PFSK-1 (cell line): ENCODE measurements around the gene ERGIC2.

Experiments used
- FOXP2 ChIP-seq: optimal IDR thresholded peaks from 2 replicates; pipeline ENCODE3; 2011; ENCODE audit warnings: borderline replicate concordance, control low read depth, inconsistent platforms; ENCODE audit not compliant: insufficient read depth; ENCODE audit errors: extremely low read length, extremely low read depth
- POLR2AphosphoS5 ChIP-seq: IDR thresholded peaks from 2 replicates; pipeline ENCODE4 v1.6.1; 2012; ENCODE audit warnings: low read depth, mild to moderate bottlenecking, control low read depth, low read length, moderate library complexity
- REST ChIP-seq, 2 experiments: IDR thresholded peaks; 2 replicates each; pipeline versions ENCODE4 v1.6.1 to v1.8.0; 2011 to 2012; ENCODE audit warnings: low read depth in 2 of 2, low read length in 2 of 2, control low read depth in 1 of 2, inconsistent platforms in 1 of 2, mild to moderate bottlenecking in 1 of 2, moderate library complexity in 1 of 2; ENCODE audit not compliant: insufficient read depth in 1 of 2
- SIN3A ChIP-seq: IDR thresholded peaks from 2 replicates; pipeline ENCODE4 v1.6.1; 2012; ENCODE audit warnings: mild to moderate bottlenecking, low read length, moderate library complexity, borderline replicate concordance; ENCODE audit not compliant: insufficient read depth
- TAF1 ChIP-seq: IDR thresholded peaks from 2 replicates; pipeline ENCODE4 v1.6.1; 2012; ENCODE audit warnings: low read length, control low read depth, borderline replicate concordance; ENCODE audit not compliant: insufficient read depth

The ERGIC2 gene

GRCh38 chr12:29374012-29374411 is 7.0 kb downstream of the ERGIC2 start:
- TF ChIP-seq FOXP2 = no peak
- TF ChIP-seq POLR2AphosphoS5 = no peak
- TF ChIP-seq REST (IDR thresholded peaks at IDR 0.05; ENCODE audit: insufficient read depth in 1 of 2, low read depth in 2 of 2, low read length in 2 of 2) = no peak
- no peak for TF ChIP-seq SIN3A
- TF ChIP-seq TAF1 = no peak

GRCh38 chr12:29365091-29365490 is 15.9 kb downstream of the ERGIC2 start:
- TF ChIP-seq POLR2AphosphoS5 = no peak
- no peak for TF ChIP-seq SIN3A
- TF ChIP-seq TAF1 = no peak
- no peak for TF ChIP-seq REST (IDR thresholded peaks at IDR 0.05; ENCODE audit: insufficient read depth in 1 of 2, low read depth in 2 of 2, low read length in 2 of 2)
- TF ChIP-seq FOXP2 = no peak

GRCh38 chr12:29354954-29355353 is 26.0 kb downstream of the ERGIC2 start:
- TF ChIP-seq TAF1 (no peak), POLR2AphosphoS5 (no peak), SIN3A (no peak), FOXP2 (no peak), REST (IDR thresholded peaks at IDR 0.05; ENCODE audit: insufficient read depth in 1 of 2, low read depth in 2 of 2, low read length in 2 of 2) (no peak)

- TF ChIP-seq FOXP2 (no peak), SIN3A (no peak), TAF1 (no peak), REST (IDR thresholded peaks at IDR 0.05; ENCODE audit: insufficient read depth in 1 of 2, low read depth in 2 of 2, low read length in 2 of 2) (no peak), POLR2AphosphoS5 (no peak)
Measured at GRCh38 chr12:29350080-29350479, 30.9 kb downstream of the ERGIC2 start.

GRCh38 chr12:29346769-29347421 is 34.1 kb downstream of the ERGIC2 start:
- TF ChIP-seq TAF1 (no peak), SIN3A (no peak), REST (IDR thresholded peaks at IDR 0.05; ENCODE audit: insufficient read depth in 1 of 2, low read depth in 2 of 2, low read length in 2 of 2) (no peak), FOXP2 (no peak), POLR2AphosphoS5 (no peak)
